Stimulated activated CD4-positive, alpha-beta T cell treated with anti-CD3 and anti-CD28 coated beads, Interleukin-4, amount 100 ng/mL, for 4 hours (primary cell): ENCODE measurements around the gene AKAP13.
"Not testable (repeated sequence)": the region's sequence is repeated elsewhere in the genome, so short reads cannot be mapped to it uniquely, and the experiment has no call there.

Source experiments
- DNase-seq, 2 experiments: peaks; one replicate each; pipeline ENCODE4 v3.0.0-alpha.2; 2020

The AKAP13 gene

GRCh38 chr15:85580879-85581278 is 200.5 kb downstream of the AKAP13 start:
- peak; percentile 15 to 16 for DNase-seq

- DNase-seq, result no peak
Measured at GRCh38 chr15:85581495-85581894, 201.1 kb downstream of the AKAP13 start.

GRCh38 chr15:85582131-85583079 is 202.0 kb downstream of the AKAP13 start:
- DNase-seq, result peak; percentile 31 to 67

- DNase-seq, result no peak
Measured at GRCh38 chr15:85583442-85583841, 203.0 kb downstream of the AKAP13 start.

- DNase-seq, result peak in 1 of 2 experiments; percentile 29
Measured at GRCh38 chr15:85583923-85584390, 203.6 kb downstream of the AKAP13 start.

GRCh38 chr15:85584872-85585271 is 204.5 kb downstream of the AKAP13 start:
- DNase-seq, result no peak

- not testable (repeated sequence) for DNase-seq
Measured at GRCh38 chr15:85586196-85586595, 205.8 kb downstream of the AKAP13 start.

- DNase-seq, result no peak
Measured at GRCh38 chr15:85587707-85588411, 207.5 kb downstream of the AKAP13 start.

- no peak for DNase-seq
Measured at GRCh38 chr15:85588677-85589076, 208.3 kb downstream of the AKAP13 start.

- no peak for DNase-seq
Measured at GRCh38 chr15:85589851-85590250, 209.4 kb downstream of the AKAP13 start.

GRCh38 chr15:85591622-85592021 is 211.2 kb downstream of the AKAP13 start:
- DNase-seq, result no peak

GRCh38 chr15:85592148-85592547 is 211.7 kb downstream of the AKAP13 start:
- no peak for DNase-seq

GRCh38 chr15:85593809-85594445 is 213.5 kb downstream of the AKAP13 start:
- no peak for DNase-seq

GRCh38 chr15:85595804-85596536 is 215.6 kb downstream of the AKAP13 start:
- DNase-seq, result no peak

- peak in 1 of 2 experiments; percentile 17 for DNase-seq
Measured at GRCh38 chr15:85597155-85597815, 216.9 kb downstream of the AKAP13 start.

- DNase-seq, result no peak
Measured at GRCh38 chr15:85598219-85598618, 217.8 kb downstream of the AKAP13 start.

GRCh38 chr15:85598718-85599398 is 218.5 kb downstream of the AKAP13 start:
- no peak for DNase-seq

GRCh38 chr15:85600001-85600400 is 219.6 kb downstream of the AKAP13 start:
- DNase-seq, result no peak

GRCh38 chr15:85603160-85603559 is 222.8 kb downstream of the AKAP13 start:
- no peak for DNase-seq

GRCh38 chr15:85603703-85604102 is 223.3 kb downstream of the AKAP13 start:
- DNase-seq, result no peak

GRCh38 chr15:85604194-85604593 is 223.8 kb downstream of the AKAP13 start:
- no peak for DNase-seq
